ENCODE results near the gene GPS1. TPM values are rescaled to one million over a fixed set of nuclear protein-coding genes. Genes with fewer than 3 reads are reported as not detected.
"Not testable (repeated sequence)": the region's sequence is repeated elsewhere in the genome, so short reads cannot be mapped to it uniquely, and the experiment has no call there.

The GPS1 gene
- total RNA-seq, 1 donor from 2014 or later, result 67.4 TPM

DNA sequence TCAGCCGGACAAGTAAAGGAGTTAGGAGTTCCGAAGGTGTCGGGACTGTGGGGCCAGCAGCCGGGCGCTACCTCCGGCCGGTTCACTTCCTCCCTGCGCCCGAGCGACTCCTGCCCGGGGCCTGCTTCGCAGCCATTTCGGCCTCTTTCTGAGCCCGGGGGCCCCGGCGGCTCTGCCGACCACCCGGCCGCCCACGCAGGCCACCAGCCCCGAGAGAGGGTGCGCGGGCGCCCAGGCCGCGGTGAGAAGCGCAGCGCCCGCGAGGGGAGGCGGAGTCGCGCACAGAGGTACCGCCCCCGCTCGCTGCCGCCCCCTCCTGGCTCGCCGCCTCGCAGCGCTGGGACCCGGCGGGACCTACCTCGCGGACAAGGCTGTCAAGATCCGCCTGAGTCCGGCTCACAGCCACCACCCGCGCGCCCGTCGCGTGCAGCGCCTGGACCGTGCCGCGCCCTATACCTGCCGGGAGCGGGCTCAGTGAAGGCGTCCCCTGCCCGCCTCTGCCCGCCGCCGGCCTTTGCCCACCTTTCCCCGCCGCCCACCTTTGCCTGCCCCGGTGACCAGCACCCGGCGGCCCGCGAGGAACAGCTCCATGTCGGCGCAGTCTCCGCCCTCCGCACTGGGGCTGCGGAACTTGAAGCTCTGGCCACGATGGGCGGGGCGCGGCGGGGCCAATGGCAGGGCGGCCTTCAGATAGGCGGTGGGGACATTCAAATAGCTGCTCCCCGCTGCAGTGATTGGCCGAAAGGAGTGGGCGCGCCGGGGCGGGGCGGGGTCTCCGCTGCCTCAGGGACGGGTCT is 14.4 kb upstream of the GPS1 start, which contains the start of gene DCXR:
TSS of gene DCXR (minus strand) at position 606 of the 797 bp plus-strand sequence. CDS start at position 591, 15 bp downstream.
- peak; percentile 99 for DNase-seq (ENCODE audit: low spot score)
- intact Hi-C loops (cut with DNase I), result loop anchor here (5.0 kb wide), 1 partner anchor 60 kb away; the partner anchor contains the start of gene FASN

DNA sequence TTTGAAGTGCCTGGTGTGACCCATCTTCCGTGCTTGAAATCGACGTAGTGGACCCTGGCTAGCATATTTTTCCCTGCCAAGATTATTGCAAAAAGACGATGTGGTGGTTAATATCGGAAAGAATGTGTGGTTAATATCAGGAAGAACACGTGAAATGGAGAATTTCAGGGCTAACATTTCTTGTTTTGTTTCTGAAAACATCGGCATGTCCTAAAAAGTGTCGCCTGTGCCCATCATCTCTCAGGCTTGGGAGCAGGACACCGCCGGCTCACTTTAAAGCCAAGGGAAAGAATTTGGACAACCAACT is 13.9 kb upstream of the GPS1 start:
- intact Hi-C loops (cut with DNase I), result loop anchor here (5.0 kb wide), 1 partner anchor 59 kb away; the partner anchor contains the start of gene FASN
- no peak for DNase-seq (ENCODE audit: low spot score)

DNA sequence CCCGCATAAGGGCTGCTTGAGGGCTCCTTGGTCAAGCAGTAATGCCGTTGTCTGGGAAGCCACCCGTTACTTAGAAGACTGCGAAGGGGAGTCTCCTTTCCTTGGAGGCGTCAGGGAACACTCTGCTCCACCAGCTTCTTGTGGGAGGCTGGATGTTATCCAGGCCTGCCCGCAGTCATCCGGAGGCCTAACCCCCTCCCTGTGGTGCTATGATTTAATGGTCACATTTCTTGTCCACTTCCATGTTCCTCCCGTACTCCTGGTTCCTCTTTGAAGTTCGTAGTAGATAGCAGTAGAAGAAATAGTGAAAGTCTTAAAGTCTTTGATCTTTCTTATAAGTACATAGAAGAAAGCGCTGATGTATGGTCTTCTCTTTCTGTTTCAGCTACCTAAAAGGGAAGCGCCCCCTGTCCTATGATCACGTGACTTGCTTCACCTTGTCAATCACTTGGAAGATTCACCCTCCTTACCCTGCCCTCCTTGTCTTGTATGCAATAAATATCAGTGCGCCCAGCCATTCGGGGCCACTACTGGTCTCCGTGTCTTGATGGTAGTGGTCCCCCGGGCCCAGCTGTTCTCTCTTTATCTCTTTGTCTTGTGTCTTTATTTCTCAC is 12.8 kb upstream of the GPS1 start:
- not testable (repeated sequence) for DNase-seq (ENCODE audit: low spot score)
- intact Hi-C loops (cut with DNase I), result loop anchor here (5.0 kb wide), 1 partner anchor 58 kb away; the partner anchor contains the start of gene FASN

DNA sequence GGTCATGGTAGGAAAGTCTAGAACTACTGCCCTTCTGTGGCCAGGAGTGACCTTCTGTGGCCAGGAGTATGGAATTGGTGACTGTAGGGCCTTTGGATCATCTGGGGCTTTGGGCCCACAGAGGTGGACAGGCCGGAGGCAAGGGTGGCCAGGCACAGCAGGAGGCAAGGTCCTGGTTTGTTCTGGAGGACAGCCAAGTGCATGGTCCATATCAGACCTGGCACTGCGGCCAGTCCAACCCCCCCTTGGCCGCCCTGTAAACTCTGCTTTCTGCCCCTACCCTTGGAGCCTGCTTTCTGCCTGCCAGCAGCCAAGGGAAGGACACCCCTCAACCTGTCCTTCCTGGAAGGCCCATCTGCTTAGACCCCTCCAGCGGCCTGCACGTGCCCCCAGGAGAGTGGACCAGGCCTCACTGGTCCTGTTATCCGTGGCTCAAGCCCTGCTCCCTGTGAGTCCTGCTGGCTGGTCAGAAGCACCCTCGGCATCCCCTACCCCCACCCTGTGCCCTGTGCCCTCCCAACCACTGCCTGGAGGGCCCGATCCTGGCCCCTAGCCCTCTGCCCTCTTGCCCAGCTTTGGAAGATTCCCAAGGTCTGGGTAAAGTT is 11.9 kb upstream of the GPS1 start:
- intact Hi-C loops (cut with DNase I), result loop anchor here (5.0 kb wide), 1 partner anchor 58 kb away; the partner anchor contains the start of gene FASN
- DNase-seq (ENCODE audit: low spot score), result no peak

DNA sequence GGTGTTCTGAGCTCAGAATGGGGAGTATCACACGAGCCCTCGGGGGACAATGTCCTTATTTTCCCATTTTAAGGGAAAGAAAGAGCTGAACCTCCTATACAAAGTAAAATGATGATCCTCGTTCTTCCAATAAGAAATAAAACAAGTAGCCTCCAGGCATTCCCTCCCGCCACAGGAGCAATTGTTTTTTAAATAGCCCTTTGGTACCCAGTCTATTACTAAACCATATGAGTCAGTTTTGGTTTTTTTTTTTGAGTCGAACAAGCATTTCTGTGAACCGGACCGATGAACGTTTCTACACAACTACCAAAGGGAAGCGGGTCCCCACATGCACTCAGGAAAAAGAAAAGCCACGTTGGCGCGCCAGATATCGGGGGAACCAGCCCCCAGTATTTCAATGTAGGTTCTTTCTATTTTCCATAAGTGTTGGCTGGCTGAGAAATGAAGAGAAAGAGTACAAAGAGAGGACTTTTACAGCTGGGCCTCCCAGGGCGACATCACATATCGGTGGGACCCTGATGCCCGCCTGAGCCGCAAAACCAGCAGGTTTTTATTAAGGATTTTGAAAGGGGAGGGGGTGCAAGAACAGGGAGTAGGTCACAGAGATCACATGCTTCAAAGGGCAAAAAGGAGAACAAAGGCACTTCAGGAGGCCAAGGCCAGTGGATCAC is 10.4 kb upstream of the GPS1 start:
- intact Hi-C loops (cut with DNase I), result no loop called here
- no peak for DNase-seq (ENCODE audit: low spot score)

DNA sequence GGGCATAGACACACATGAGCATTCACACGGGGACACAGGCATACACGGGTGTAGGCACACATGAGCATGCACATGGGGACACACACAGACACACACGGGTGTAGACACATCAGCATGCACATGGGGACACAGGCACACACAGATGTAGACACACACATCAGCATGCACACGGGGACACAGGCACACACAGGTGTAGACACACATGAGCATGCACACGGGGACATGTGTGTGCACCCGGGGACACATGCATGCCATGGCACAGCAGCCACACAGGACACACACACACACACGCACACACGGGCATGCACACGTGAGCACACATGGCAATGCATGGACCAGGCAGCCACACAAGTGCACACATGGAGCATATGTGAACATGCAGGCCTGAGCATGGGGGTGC is 9.0 kb upstream of the GPS1 start:
- intact Hi-C loops (cut with DNase I), result no loop called here
- DNase-seq (ENCODE audit: low spot score), result no peak

DNA sequence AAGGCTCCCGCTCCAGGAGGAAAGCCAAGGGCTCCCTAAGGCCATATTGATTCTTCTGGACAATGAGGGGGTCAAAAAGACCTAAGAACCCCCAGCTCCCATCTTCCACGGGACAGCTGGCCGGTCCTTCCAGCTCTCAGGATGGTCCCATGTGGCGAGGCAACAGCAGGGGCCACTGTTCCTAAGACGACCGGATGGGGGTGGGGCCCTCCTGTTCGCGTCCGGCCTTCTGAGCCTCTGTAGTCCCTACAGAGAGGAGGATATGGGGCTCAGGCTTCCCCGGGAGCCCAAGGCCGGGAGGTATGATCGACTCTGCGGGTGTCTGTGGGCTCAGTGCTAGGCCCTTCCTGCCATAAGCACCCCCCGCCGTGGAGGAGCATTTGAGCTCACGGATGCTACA is 8.2 kb upstream of the GPS1 start:
- DNase-seq (ENCODE audit: low spot score), result no peak
- intact Hi-C loops (cut with DNase I), result no loop called here

DNA sequence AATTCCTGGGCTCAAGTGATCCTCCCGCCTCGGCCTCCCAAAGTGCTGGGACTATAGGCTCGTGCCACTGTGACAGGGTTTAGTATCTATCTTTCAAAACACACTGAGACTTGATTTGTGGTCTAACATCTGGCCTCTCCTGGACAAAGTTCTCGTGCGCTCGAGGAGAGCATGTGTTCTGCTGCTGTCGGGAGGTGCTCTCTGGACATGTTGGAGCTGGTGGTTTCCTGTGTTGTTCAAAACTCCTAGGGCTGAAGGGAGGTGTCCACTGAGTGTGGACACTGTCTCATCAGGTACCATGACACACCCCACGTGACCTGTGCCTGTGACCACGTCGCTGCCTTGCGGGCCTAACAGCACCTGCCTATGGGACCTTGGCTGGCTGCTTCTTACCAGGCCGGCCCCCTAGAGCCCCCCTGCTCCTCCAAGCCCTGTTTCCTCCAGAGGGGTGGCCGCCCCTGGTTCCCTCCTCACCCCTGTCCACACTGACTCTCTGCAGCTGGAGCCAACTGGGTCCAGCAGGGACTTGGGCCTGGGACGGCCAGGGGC is 5.7 kb upstream of the GPS1 start:
- intact Hi-C loops (cut with DNase I), result no loop called here

DNA sequence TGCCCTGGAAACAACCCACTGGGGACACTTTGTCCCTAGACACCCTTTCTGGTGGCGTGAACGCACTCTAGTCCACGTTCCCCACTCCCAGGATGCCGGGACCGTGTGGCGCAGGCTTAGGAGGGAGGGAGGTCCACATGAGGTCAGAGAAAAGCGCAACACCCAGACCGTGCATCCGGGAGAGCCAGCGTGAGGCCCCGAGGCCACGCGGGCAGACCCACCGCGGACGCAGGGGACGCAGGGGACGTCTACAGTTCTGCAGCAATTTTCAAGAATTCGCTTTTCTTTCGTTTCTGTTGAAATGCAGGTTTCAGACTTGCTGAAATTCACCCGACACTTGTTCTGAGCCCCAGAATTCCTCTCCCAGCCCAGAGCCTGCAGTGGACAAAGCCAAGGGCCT is 4.8 kb upstream of the GPS1 start:
- intact Hi-C loops (cut with DNase I), result no loop called here
- DNase-seq (ENCODE audit: low spot score), result no peak

More for the DNA sequence above, 5.7 kb upstream of the GPS1 start:
- no peak for DNase-seq (ENCODE audit: low spot score)

DNA sequence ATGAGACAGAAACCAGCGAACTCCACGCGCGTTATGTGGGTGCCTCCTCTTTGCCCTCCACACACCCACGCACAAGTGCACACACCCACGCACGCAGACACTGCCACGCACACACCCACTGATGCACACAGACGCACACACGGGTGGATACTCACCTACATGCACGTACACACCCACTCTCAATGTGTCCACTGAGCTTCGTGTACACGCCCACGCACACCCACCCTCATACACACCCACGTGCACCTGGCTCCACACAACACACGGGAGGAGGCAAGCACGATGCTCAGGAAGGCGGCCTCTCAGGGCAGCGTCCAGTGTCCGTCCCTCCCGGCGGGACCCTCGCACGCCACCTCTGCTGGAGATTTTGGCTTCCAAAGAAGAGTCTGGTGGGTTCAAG is 4.3 kb upstream of the GPS1 start:
- intact Hi-C loops (cut with DNase I), result no loop called here
- DNase-seq (ENCODE audit: low spot score), result no peak

DNA sequence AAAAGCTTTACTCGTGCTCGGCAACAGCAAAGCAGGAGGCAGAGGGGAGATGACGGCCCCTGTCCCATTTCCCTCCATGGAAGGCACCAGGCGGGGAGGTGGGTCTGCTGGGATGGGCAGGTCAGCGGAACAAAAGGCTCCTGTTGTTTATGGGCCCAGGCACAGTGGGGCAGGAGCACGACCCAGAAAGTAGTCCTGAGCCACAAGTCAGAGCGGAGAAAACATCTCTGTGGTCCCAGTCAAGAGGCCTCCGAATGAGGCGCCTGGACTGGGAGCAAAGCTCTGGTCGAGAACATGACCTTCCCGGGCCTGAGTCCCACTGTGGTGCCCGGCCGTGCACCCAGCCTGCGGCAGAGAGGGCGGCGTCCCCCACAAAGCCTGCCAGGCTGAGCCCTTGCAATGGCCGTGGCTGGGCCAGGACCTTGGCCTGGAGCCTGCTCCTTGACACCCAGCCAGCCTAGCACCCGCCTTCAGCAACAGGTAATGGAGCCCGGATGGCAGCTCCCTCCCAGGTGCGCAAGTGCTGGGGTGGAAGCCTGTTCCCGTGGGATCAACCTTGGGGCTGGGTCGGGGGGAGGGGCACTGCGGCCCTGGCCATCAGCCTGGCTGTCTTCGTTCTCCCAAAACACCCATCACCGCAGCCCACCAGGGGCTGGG is 3.7 kb upstream of the GPS1 start:
- no peak for DNase-seq (ENCODE audit: low spot score)
- intact Hi-C loops (cut with DNase I), result no loop called here

DNA sequence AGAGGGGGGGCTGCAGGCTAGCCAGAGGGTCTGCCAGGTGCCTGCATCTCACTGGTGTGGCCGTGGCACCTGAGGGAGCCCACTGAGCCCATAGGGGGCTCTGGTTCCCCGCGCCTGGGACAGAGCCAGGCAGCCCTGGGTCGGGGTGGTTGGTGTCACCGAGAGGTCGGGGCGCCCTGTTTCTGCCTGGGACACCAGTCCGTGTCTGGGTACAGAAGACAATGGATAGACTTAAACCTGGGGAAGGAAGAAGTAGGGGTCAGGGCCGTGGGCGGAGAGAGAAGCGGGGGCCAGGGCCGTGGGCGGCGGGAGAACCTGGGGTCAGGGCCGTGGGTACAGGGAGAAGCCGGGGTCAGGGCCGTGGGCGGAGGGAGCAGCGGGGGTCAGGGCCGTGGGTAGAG is 3.1 kb upstream of the GPS1 start:
- no peak for DNase-seq (ENCODE audit: low spot score)

DNA sequence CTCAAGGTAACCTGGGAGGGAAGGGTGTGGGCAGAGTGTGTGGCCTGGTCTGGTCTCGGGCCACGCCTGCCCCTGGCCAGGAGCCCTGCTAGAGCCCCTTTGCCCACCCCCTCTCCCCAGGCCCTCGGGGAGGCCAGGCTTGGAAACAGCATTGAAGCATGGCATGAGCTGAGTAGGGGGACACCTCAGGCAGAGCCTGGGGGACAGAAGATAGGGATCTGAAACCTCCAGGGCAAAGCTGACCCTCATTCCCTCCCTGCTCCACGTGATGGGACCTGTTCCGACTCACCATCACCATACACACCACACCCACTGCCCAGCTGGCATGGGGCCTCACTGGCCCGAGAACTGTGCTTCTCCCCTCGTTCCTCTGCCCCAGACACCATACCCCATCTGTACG is 2.6 kb upstream of the GPS1 start:
- no peak for DNase-seq (ENCODE audit: low spot score)
- intact Hi-C loops (cut with DNase I), result no loop called here

More for the DNA sequence above, 3.1 kb upstream of the GPS1 start:
- intact Hi-C loops (cut with DNase I), result no loop called here

DNA sequence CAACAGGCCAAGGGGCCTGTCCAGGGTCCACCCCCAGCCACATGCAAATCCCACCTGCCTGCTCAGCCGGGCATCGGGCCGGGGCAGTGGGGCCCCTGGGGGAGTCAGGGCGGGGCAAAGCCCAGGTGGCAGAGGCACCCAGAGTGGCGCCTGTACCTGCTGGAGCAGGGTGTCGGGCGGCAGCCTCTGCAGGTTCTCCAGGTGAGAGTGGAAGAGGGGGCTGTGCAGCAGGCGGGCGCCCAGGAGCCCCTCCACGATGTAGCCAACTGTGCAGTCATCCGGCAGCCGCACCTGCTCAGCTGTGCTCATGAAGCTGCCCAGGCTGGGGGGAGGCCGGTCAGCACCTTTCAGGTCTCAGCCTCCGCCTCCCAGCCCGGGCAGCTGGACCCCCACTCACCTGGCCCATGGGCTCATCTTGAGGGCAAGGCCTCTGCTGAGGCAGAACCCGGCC is 2.2 kb upstream of the GPS1 start:
- no peak for DNase-seq (ENCODE audit: low spot score)
- intact Hi-C loops (cut with DNase I), result no loop called here

DNA sequence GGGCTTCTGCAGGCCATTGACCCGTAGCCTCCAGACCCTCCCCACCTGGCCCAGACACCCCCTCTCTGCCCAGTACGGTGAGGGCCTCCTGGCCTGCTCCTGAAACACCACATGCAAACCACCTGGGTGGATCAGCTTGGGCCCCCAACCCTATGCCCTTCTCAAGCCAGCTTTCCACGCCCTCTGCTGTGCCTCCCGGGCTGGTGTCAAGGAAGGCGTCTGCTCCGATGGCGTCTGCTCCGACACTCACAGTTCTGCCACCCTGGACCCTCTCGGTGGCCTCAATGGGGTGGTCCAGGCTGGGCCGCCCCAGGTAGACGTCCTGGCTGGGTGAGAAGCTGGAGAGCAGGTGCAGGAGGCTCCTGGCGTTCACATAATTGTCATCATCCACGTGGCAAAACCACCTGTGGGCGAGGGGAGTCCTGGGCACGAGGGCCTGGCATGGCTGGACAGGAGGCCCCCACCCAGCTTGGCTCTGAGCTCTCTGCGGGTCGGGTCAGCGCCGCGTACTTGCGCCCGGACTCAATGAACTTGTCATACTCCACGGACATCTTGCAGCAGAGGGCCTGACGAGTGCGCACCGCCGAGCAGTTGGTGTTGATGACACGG is 1.4 kb upstream of the GPS1 start:
- intact Hi-C loops (cut with DNase I), result no loop called here
- no peak for DNase-seq (ENCODE audit: low spot score)

DNA sequence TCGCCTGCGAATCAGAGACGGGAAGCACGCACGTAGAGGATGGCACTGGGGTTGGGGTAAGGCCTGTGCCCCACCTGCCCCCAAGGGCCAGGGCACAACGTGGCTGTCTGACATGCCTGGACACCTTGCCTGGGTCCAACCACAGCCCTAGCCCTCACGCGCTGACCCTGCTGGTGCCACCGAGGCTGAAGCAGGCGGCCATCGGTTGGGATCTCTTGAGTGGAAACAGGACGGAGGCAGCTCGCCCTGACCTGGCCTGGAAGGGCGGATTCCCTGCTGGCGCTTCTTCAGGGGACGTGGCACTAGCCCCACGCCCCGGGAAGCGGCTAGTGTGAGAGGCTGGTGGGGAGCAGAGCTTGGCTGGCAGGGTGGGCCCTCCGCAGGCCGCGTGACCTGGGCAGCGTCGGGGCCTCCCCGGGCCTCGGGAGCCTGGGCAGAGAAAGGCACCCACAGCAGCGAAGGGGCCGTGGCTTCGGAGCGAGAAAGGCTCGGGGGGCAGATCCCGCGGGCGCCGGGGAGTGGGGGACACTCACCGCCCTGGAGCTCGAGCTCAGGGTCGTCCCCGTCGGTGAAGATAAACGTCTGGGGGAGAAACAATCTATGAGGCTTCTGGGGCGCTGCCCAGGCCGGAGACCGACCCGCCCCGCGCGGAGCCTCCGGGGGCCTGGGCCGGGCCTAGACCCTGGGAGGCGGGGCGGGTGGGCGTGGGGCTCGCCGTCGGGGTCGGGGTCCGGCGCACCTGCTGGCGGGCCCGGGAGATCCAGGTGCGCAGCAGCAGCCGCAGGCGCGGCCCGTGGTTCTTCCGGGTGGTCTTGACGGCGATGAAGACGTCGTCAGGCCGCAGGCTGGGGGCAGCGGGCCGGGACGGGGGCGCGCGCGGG is 697 bp upstream of the GPS1 start:
- intact Hi-C loops (cut with DNase I), result no loop called here
- DNase-seq (ENCODE audit: low spot score), result no peak

DNA sequence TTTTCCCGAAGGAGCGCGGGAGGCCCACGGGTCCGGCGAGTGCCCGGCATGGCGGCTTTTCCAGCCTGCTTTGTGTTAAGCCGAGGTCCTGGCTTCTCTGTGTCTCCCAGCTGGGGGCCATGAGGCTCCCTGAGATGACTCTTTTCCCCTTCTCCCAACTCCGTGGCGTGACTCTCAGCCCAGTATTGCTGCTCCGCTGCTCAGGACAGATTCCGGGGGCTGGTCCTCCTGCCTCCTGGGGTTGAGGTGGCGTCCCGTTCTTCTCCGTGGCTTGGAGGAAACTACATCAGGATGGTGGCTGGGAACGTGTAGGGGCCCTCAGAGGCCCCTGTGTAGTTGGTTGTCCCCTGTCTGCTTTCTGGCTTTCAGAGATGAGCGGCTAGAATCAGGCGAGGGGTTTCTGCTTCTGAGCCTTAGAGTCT is 951 bp downstream of the GPS1 start:
- DNase-seq (ENCODE audit: low spot score), result no peak
- intact Hi-C loops (cut with DNase I), result no loop called here

DNA sequence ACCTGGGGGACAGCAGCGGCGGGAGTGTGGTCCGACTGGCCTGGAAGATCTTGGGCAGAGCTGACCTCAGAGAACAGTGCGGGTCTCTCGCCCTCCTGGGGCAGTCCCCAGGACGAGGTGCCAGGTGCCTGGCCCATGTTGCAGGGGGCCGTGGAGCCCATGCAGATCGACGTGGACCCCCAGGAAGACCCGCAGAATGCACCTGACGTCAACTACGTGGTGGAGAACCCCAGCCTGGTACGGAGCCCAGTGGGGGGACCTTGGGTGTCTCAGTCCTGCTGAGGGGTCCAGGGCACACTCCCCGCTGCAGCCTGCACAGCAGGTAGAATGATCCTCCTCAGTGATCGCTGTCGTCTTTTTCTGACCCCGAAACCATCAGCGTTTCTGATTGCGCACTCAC is 1.4 kb downstream of the GPS1 start:
- no peak for DNase-seq (ENCODE audit: low spot score)
- intact Hi-C loops (cut with DNase I), result no loop called here
